ENCODE measurements around the gene OLFML1.

OLFML1 gene

DNA sequence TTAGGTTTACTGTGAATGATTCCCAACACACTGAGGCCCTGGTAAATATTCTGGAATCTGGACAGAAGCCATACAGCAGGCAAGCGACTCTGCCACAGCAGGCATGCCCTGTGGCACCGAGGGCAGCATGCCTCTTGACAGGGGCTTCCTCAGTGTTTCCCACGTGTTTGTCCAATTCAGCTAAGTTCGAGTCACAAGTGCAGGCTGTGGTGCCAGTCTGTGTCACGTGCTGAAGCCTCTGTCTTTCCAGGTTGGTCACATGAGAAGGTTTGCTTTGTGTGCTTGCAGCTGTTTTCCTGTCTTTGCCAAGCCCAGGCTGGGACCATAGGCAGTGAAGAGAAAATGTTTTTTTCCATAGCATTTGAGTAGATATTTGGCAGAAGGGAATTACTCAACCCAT lies 26.1 kb downstream of the OLFML1 start:
- DNase-seq (ENCODE audit: low spot score) (no peak), ATAC-seq (ENCODE audit: low read depth) (no peak)
- Histone ChIP-seq H3K27me3 (ENCODE audit: insufficient read depth, poor library complexity, severe bottlenecking) (peaks cover 16% of the 10 kb centered on the region), H3K27ac (ENCODE audit: poor library complexity, severe bottlenecking) (no peak overlapping the region), H3K9me3 (ENCODE audit: severe bottlenecking) (no peaks in the 10 kb centered on the region), H3K36me3 (ENCODE audit: low read depth) (no peaks in the 10 kb centered on the region), H3K4me3 (ENCODE audit: severe bottlenecking) (no peak overlapping the region), H3K4me1 (ENCODE audit: insufficient read depth, poor library complexity, severe bottlenecking) (no peaks in the 10 kb centered on the region)
- TF ChIP-seq, protein P1, sequence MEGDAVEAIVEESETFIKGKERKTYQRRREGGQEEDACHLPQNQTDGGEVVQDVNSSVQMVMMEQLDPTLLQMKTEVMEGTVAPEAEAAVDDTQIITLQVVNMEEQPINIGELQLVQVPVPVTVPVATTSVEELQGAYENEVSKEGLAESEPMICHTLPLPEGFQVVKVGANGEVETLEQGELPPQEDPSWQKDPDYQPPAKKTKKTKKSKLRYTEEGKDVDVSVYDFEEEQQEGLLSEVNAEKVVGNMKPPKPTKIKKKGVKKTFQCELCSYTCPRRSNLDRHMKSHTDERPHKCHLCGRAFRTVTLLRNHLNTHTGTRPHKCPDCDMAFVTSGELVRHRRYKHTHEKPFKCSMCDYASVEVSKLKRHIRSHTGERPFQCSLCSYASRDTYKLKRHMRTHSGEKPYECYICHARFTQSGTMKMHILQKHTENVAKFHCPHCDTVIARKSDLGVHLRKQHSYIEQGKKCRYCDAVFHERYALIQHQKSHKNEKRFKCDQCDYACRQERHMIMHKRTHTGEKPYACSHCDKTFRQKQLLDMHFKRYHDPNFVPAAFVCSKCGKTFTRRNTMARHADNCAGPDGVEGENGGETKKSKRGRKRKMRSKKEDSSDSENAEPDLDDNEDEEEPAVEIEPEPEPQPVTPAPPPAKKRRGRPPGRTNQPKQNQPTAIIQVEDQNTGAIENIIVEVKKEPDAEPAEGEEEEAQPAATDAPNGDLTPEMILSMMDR (IDR thresholded peaks at IDR 0.05; ENCODE audit: poor library complexity, severe bottlenecking) = no peak

DNA sequence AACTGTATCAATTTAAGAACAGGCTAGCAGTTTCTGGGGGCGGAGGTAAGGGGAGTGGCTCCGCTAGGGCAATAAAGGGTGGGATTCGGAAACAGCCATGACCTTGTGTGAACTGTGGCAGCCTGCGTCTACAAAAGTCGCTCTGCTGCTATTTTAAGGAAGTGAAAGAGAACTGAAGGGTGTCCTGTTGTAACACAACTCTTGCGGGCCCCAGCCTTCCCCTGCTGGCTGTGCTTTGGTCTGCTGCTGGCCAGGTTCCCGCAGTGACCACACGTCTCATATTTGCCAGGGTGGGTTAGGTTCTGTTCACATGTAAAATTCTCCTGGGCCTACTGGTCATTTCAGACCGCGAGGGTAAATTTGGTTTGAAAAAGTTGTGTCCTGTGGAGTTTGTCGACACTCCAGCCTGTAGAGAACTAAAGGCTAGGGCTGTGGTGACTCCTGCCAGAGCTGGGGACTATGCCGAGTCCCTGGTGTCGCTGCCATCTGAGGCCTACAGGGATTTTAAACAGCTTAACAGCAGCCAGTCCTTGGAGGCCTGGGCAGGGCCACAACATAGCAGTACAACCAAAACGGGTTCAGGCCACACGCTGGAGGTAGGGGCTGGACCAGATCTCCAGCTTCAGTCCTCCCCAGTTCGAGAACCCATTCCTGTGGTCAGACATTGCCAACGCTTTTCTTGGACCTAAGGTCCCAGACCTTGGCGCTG lies 27.4 kb downstream of the OLFML1 start:
- Histone ChIP-seq H3K27me3 (ENCODE audit: insufficient read depth, poor library complexity, severe bottlenecking) (peaks cover 16% of the 10 kb centered on the region), H3K4me1 (ENCODE audit: insufficient read depth, poor library complexity, severe bottlenecking) (no peaks in the 10 kb centered on the region), H3K36me3 (ENCODE audit: low read depth) (no peaks in the 10 kb centered on the region), H3K27ac (ENCODE audit: poor library complexity, severe bottlenecking) (no peak overlapping the region), H3K9me3 (ENCODE audit: severe bottlenecking) (no peaks in the 10 kb centered on the region), H3K4me3 (ENCODE audit: severe bottlenecking) (peak overlapping the region; percentile 66)
- TF ChIP-seq, protein P1 (IDR thresholded peaks at IDR 0.05; ENCODE audit: poor library complexity, severe bottlenecking) = no peak
- ATAC-seq (ENCODE audit: low read depth) = no peak; the same call in 2 of the 3 replicates
- no peak for DNase-seq (ENCODE audit: low spot score)

DNA sequence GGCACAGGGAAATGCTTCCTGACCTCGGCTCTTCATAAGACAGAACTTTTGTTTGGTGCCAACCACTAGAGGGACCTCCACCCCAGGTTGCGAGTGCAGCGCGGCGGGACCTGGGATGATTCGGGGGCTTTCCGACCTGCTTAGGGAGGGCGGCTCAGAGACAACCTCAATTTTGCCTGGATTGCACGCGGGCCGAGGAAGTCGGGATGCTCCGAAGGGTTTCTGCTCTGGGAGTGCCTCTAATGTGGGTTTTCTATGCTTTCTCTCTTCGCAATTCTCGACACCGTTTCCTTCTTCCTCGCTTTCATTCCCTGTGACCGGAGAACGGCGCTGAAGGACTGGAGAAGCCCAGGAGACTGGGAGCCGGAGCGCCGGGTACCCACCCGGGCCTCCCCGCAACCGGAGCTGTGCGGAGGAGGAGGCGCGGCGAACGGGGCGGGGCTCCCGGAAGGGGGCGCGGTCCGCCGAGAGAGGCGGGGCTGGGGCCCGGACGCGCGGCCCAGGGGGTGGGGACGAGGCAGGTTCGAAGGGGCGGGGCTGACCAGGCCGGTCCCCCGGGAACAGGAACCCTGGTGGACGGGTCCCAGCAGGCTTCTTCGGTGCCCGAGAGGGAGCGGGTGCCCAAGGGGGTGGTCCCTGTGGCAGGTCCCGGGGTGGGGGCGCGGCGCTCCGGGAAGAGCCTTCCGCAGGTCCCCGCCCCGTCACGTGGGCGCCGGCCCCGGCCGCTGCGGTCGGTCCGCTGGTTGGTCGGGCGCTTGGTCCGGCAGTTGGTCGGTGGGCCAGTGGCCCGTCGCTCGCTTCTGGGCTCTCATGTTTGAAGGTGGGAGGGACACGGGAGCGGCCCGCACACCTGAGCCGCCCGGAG lies 28.2 kb downstream of the OLFML1 start, which contains the start of gene PPFIBP2:
TSS of gene PPFIBP2 (plus strand) at position 766 of the 865 bp plus-strand sequence. CDS start 35,477 bp downstream, outside the sequence.
- ATAC-seq (ENCODE audit: low read depth) (peak; percentile 92), DNase-seq (ENCODE audit: low spot score) (peak; percentile 68)
- H3K4me3 ChIP-seq (ENCODE audit: severe bottlenecking) = peak within 1 kb of the TSS; percentile 66
- H3K27me3 ChIP-seq (ENCODE audit: insufficient read depth, poor library complexity, severe bottlenecking) = peaks cover 16% of the 10 kb centered on the region
- H3K4me1 ChIP-seq (ENCODE audit: insufficient read depth, poor library complexity, severe bottlenecking) = no peaks in the 10 kb centered on the region
- TF ChIP-seq, protein P1 (IDR thresholded peaks at IDR 0.05; ENCODE audit: poor library complexity, severe bottlenecking) = peak; percentile 73
- H3K27ac ChIP-seq (ENCODE audit: poor library complexity, severe bottlenecking) = no peak within 1 kb of the TSS
- no peaks in the 10 kb centered on the region for H3K36me3 ChIP-seq (ENCODE audit: low read depth)
- no peaks in the 10 kb centered on the region for H3K9me3 ChIP-seq (ENCODE audit: severe bottlenecking)

DNA sequence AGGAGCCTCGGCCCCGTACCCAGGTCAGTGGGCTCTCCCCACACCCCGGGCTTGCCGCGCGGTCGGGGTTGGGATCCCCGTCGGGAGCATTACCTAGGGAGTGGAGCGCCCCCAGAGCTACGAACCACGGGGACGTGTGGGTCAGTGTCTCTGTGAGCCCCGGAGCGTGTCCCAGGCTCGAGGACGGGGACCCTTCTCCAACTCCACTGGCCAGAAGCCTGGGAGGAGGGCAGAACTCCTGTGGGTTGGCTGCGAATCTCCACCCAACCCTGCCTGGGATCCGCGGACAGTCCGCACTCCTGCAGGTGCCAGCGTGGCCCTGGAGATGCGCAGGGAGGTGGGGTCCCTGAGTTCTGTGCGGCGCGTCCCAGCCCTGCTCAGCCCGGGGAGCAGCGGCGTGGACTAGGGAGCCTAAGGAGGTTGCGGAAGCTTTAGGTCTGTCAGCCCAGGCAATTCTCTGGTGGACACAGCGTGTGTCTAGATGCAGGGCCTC lies 28.8 kb downstream of the OLFML1 start:
- no peak overlapping the region for H3K27ac ChIP-seq (ENCODE audit: poor library complexity, severe bottlenecking)

More for the DNA sequence above, 28.8 kb downstream of the OLFML1 start:
- TF ChIP-seq, protein P1 (IDR thresholded peaks at IDR 0.05; ENCODE audit: poor library complexity, severe bottlenecking) = no peak
- Histone ChIP-seq H3K4me3 (ENCODE audit: severe bottlenecking) (peak overlapping the region; percentile 66), H3K36me3 (ENCODE audit: low read depth) (no peaks in the 10 kb centered on the region), H3K9me3 (ENCODE audit: severe bottlenecking) (no peaks in the 10 kb centered on the region), H3K27me3 (ENCODE audit: insufficient read depth, poor library complexity, severe bottlenecking) (peaks cover 16% of the 10 kb centered on the region), H3K4me1 (ENCODE audit: insufficient read depth, poor library complexity, severe bottlenecking) (no peaks in the 10 kb centered on the region)
- DNase-seq (ENCODE audit: low spot score) = no peak
- ATAC-seq (ENCODE audit: low read depth) = peak; percentile 46

All from RWPE2 (cell line).